Activated naive CD8-positive, alpha-beta T cell treated with anti-CD3 and anti-CD28 coated beads, Interleukin-2, amount 50 U/mL, for 16 hours (primary cell): ENCODE data around the gene RAPGEF4.
A peak's percentile ranks its signal among the peaks of the same experiment; 100 is the strongest.

Source experiments
- DNase-seq: peaks from one replicate; pipeline ENCODE4 v3.0.0-alpha.2; 2020; ENCODE audit warnings: low read depth, low spot score

Gene RAPGEF4

GRCh38 chr2:172905937-172906811 is 170.5 kb downstream of the RAPGEF4 start:
- DNase-seq: no peak

GRCh38 chr2:172908275-172908674 is 172.6 kb downstream of the RAPGEF4 start:
- DNase-seq: no peak

GRCh38 chr2:172909454-172909853 is 173.8 kb downstream of the RAPGEF4 start:
- no peak for DNase-seq

GRCh38 chr2:172912266-172912665 is 176.6 kb downstream of the RAPGEF4 start:
- DNase-seq: no peak

GRCh38 chr2:172914341-172915008 is 178.8 kb downstream of the RAPGEF4 start:
- DNase-seq: no peak

- DNase-seq: no peak
These were observed 182.1 kb downstream of the RAPGEF4 start for GRCh38 chr2:172917716-172918115.

GRCh38 chr2:172919732-172920131 is 184.1 kb downstream of the RAPGEF4 start:
- DNase-seq: no peak

GRCh38 chr2:172921532-172922236 is 186.0 kb downstream of the RAPGEF4 start:
- no peak for DNase-seq

- no peak for DNase-seq
These were observed 186.7 kb downstream of the RAPGEF4 start for GRCh38 chr2:172922306-172922705.

GRCh38 chr2:172922815-172923214 is 187.2 kb downstream of the RAPGEF4 start:
- DNase-seq: no peak

- DNase-seq: no peak
These were observed 188.5 kb downstream of the RAPGEF4 start for GRCh38 chr2:172924097-172924660.

- no peak for DNase-seq
These were observed 190.0 kb downstream of the RAPGEF4 start for GRCh38 chr2:172925600-172925999.

GRCh38 chr2:172926785-172927640 is 191.4 kb downstream of the RAPGEF4 start:
- DNase-seq: no peak

- no peak for DNase-seq
These were observed 192.2 kb downstream of the RAPGEF4 start for GRCh38 chr2:172927641-172928357.

GRCh38 chr2:172928756-172929155 is 193.1 kb downstream of the RAPGEF4 start:
- DNase-seq: no peak

GRCh38 chr2:172929644-172930043 is 194.0 kb downstream of the RAPGEF4 start:
- no peak for DNase-seq

GRCh38 chr2:172930871-172931255 is 195.2 kb downstream of the RAPGEF4 start:
- no peak for DNase-seq

GRCh38 chr2:172931256-172931894 is 195.7 kb downstream of the RAPGEF4 start:
- no peak for DNase-seq

- peak; percentile 26 for DNase-seq
These were observed 196.4 kb downstream of the RAPGEF4 start for GRCh38 chr2:172931918-172932520.
